HepG2 (cell line): ENCODE data around the gene METTL27. TPM values are rescaled to one million over a fixed set of nuclear protein-coding genes. Genes with fewer than 3 reads are reported as not detected.

Source experiments
- AGO1 ChIP-seq: fragments of 200-400 bp; formaldehyde crosslinking; IDR thresholded peaks from 2 replicates; pipeline ENCODE4 v1.6.1; 2017; ENCODE audit warnings: mild to moderate bottlenecking, low read depth, low read length, moderate library complexity; ENCODE audit not compliant: poor library complexity, severe bottlenecking
- BRCA1 ChIP-seq: sonication (generic); formaldehyde crosslinking; IDR thresholded peaks from 2 replicates; pipeline ENCODE4 v1.4.0; 2020; ENCODE audit warnings: missing genetic modification reagents
- DPF2 ChIP-seq: sonication (generic); formaldehyde crosslinking; IDR thresholded peaks from 2 replicates; pipeline ENCODE4 v1.4.0; 2020; ENCODE audit warnings: mild to moderate bottlenecking, low read depth, missing genetic modification reagents, borderline replicate concordance
- E2F2 ChIP-seq: sonication (generic); formaldehyde crosslinking; IDR thresholded peaks from 2 replicates; pipeline ENCODE4 v1.4.0; 2020; ENCODE audit warnings: missing genetic modification reagents, borderline replicate concordance
- EZH2 ChIP-seq: conservative IDR thresholded peaks from 2 replicates; pipeline ENCODE4 v1.6.1; 2012; ENCODE audit warnings: mild to moderate bottlenecking, low read depth, low read length, moderate library complexity
- GPN1 ChIP-seq: sonication (generic); formaldehyde crosslinking; IDR thresholded peaks from 2 replicates; pipeline ENCODE4 v1.5.1; 2020; ENCODE audit warnings: missing genetic modification reagents, borderline replicate concordance
- KLF15 ChIP-seq: sonication (generic); formaldehyde crosslinking; IDR thresholded peaks from 2 replicates; pipeline ENCODE4 v1.8.1; 2023; ENCODE audit warnings: borderline replicate concordance, mild to moderate bottlenecking, inconsistent platforms, missing genetic modification reagents, mixed read lengths
- MAFF ChIP-seq: IDR thresholded peaks from 2 replicates; pipeline ENCODE4 v1.6.1; 2011; ENCODE audit warnings: low read depth, low read length, improper control_type of control experiment
- NFKBIZ ChIP-seq: IDR thresholded peaks from 2 replicates; pipeline ENCODE4 v1.6.1; 2018; ENCODE audit warnings: missing genetic modification reagents, missing compliant biosample characterization
- NR2F1 ChIP-seq, 2 experiments: fragments of 450-650 bp in 1 of 2; formaldehyde crosslinking in 1 of 2; IDR thresholded peaks; 2 replicates each; pipeline versions ENCODE4 v1.5.0 to v1.6.1; 2016 to 2020; ENCODE audit warnings: mild to moderate bottlenecking in 1 of 2, missing compliant biosample characterization in 1 of 2, missing genetic modification reagents in 1 of 2, moderate library complexity in 1 of 2
- POLR2G ChIP-seq: fragments of 200-400 bp; formaldehyde crosslinking; IDR thresholded peaks from 2 replicates; pipeline ENCODE4 v1.6.1; 2018; ENCODE audit warnings: mild to moderate bottlenecking, low read depth, low read length, moderate library complexity
- SCMH1 ChIP-seq: sonication (generic); formaldehyde crosslinking; IDR thresholded peaks from 2 replicates; pipeline ENCODE4 v1.9.0; 2021; ENCODE audit warnings: missing genetic modification reagents, mild to moderate bottlenecking, borderline replicate concordance
- TBL1XR1 ChIP-seq: fragments of 150-350 bp; IDR thresholded peaks from 2 replicates; pipeline ENCODE4 v1.6.1; 2014; ENCODE audit warnings: borderline replicate concordance, low read length; ENCODE audit not compliant: partially characterized antibody
- XRCC5 ChIP-seq: fragments of 200-400 bp; formaldehyde crosslinking; optimal IDR thresholded peaks from 2 replicates; pipeline ENCODE3; 2017; ENCODE audit warnings: mild to moderate bottlenecking, low read length
- ZBTB34 ChIP-seq: sonication (generic); formaldehyde crosslinking; IDR thresholded peaks from 2 replicates; pipeline ENCODE4 v1.8.0; 2022; ENCODE audit warnings: mild to moderate bottlenecking, missing genetic modification reagents
- ZNF235 ChIP-seq: sonication (generic); formaldehyde crosslinking; IDR thresholded peaks from 2 replicates; pipeline ENCODE4 v1.8.1; 2023; ENCODE audit warnings: mild to moderate bottlenecking, missing genetic modification reagents, borderline replicate concordance
- ZNF264 ChIP-seq: sonication (generic); formaldehyde crosslinking; IDR thresholded peaks from 2 replicates; pipeline ENCODE4 v1.4.0; 2020; ENCODE audit warnings: missing genetic modification reagents
- ZNF431 ChIP-seq: sonication (generic); formaldehyde crosslinking; IDR thresholded peaks from 2 replicates; pipeline ENCODE4 v1.9.0; 2022; ENCODE audit warnings: missing genetic modification reagents, low read depth, mild to moderate bottlenecking, borderline replicate concordance
- ZNF580 ChIP-seq: IDR thresholded peaks from 2 replicates; pipeline ENCODE4 v1.6.1; 2016; ENCODE audit warnings: low read depth, borderline replicate concordance
- ZNF691 ChIP-seq: sonication (generic); formaldehyde crosslinking; IDR thresholded peaks from 2 replicates; pipeline ENCODE4 v1.4.0; 2020; ENCODE audit warnings: missing genetic modification reagents, low read depth, mild to moderate bottlenecking, borderline replicate concordance
- ZNF710 ChIP-seq: sonication (generic); formaldehyde crosslinking; IDR thresholded peaks from 2 replicates; pipeline ENCODE4 v1.5.0; 2020; ENCODE audit warnings: mild to moderate bottlenecking, missing genetic modification reagents, borderline replicate concordance
- ZNF761 ChIP-seq: sonication (generic); formaldehyde crosslinking; conservative IDR thresholded peaks from 2 replicates; pipeline ENCODE4 v1.4.0; 2020; ENCODE audit warnings: mild to moderate bottlenecking, missing genetic modification reagents
- ZSCAN22 ChIP-seq: sonication (generic); formaldehyde crosslinking; IDR thresholded peaks from 2 replicates; pipeline ENCODE4 v1.4.0; 2020; ENCODE audit warnings: mild to moderate bottlenecking, missing genetic modification reagents
- polyA plus RNA-seq, 8 experiments: library from polyadenylated mRNA; depleted of rRNA in 3 of 8; stranded (reverse) in 7 of 8; unstranded in 1 of 8; fragments of >200 nt; fragmentation: Illumina TruSeq in 4 of 8; extraction: Trizol in 4 of 8; gene quantifications; 2 replicates each; pipeline versions ENCODE4 v1.2.1 to v1.2.3, GENCODE V29; 2011 to 2016; ENCODE audit warnings: low read depth in 4 of 8, missing spikeins in 1 of 8, mixed read lengths in 1 of 8; ENCODE audit not compliant: insufficient read depth in 1 of 8
- total RNA-seq, 5 experiments: library from RNA; depleted of rRNA; stranded (reverse); fragments of >200 nt; fragmentation: Illumina TruSeq; extraction: Trizol; gene quantifications; 2 replicates each; pipeline ENCODE4 v1.2.3, GENCODE V29; 2016; ENCODE audit warnings: low read depth in 1 of 5

Gene METTL27
- total and polyA plus RNA-seq, 2 of the 13 experiments (the other 11 are each of a cell fraction or from before 2014, with no cell fraction given) = 2.0 to 3.0 TPM

- TF ChIP-seq ZNF710 (CRISPR knock-in tag) = no peak
- no peak for TF ChIP-seq AGO1
- TF ChIP-seq BRCA1 (CRISPR knock-in tag) = no peak
- TF ChIP-seq TBL1XR1 = no peak
- no peak for TF ChIP-seq ZBTB34 (CRISPR knock-in tag)
- no peak for TF ChIP-seq ZNF761 (CRISPR knock-in tag)
- TF ChIP-seq NR2F1 (CRISPR knock-in tag; IDR thresholded peaks at IDR 0.05) = no peak
- no peak for TF ChIP-seq ZSCAN22
- TF ChIP-seq EZH2 = no peak
- TF ChIP-seq SCMH1 (CRISPR knock-in tag) = no peak
- TF ChIP-seq ZNF235 = no peak
- TF ChIP-seq E2F2 = no peak
- no peak for TF ChIP-seq XRCC5
- TF ChIP-seq NFKBIZ (CRISPR knock-in tag) = no peak
- TF ChIP-seq POLR2G = peak; percentile 81
- no peak for TF ChIP-seq ZNF691 (CRISPR knock-in tag)
- TF ChIP-seq KLF15 (CRISPR knock-in tag) = no peak
- no peak for TF ChIP-seq MAFF
- TF ChIP-seq DPF2 (CRISPR knock-in tag) = no peak
- TF ChIP-seq ZNF431 (CRISPR knock-in tag) = no peak
- TF ChIP-seq ZNF580 (CRISPR knock-in tag) = no peak
- no peak for TF ChIP-seq GPN1
- no peak for TF ChIP-seq ZNF264 (CRISPR knock-in tag)
Observed at GRCh38 chr7:73842067-73842976, at the start of gene METTL27 (continued).
